IMR-90 (cell line): ENCODE measurements around the gene SPATA2. TPM values are rescaled to one million over a fixed set of nuclear protein-coding genes. Genes with fewer than 3 reads are reported as not detected.
A peak's percentile ranks its signal among the peaks of the same experiment; 100 is the strongest.

ENCODE experiments used
- ATAC-seq: fragments of 200-7000 bp; cut with Tn5 transposase; 2 replicates; pipeline ENCODE4 v1.9.1; 2020; ENCODE audit warnings: low read depth, mild to moderate bottlenecking, moderate library complexity
- BruUV-seq: library from RNA; stranded (reverse); fragments of 400-500 nt; replicated peaks from 2 replicates; lab custom pipeline; 2021; lab: Mats Ljungman, UMichigan
- CTCF ChIA-PET: fragments of 300-600 bp; formaldehyde crosslinking; extraction: SDS; loops from one replicate; lab custom pipeline; 2021; ENCODE audit warnings: antibody characterized with exemption; lab: Yijun Ruan, JAX
- POLR2A ChIA-PET: fragments of 300-600 bp; sonication (Branson Sonifier 250); formaldehyde crosslinking; loops from one replicate; lab custom pipeline; 2022; ENCODE audit warnings: antibody characterized with exemption; ENCODE audit not compliant: unreplicated experiment; lab: Charles Lee
- DNase-seq: peaks from one replicate; pipeline ENCODE4 v3.0.0; 2013
- H2AFZ ChIP-seq: replicated peaks from 2 replicates; pipeline ENCODE3; 2013; ENCODE audit warnings: low read length, mild to moderate bottlenecking; ENCODE audit not compliant: poor library complexity
- H2AK5ac ChIP-seq: 2 replicates; pipeline ENCODE4 v1.6.1; 2013; ENCODE audit warnings: low read depth, low read length, inconsistent platforms
- H2AK9ac ChIP-seq: replicated peaks from 2 replicates; pipeline ENCODE3; 2013; ENCODE audit warnings: mild to moderate bottlenecking, low read depth, low read length, moderate library complexity; ENCODE audit not compliant: poor library complexity
- H2BK120ac ChIP-seq: 2 replicates; pipeline ENCODE4 v1.6.1; 2013; ENCODE audit warnings: low read depth, low read length, inconsistent platforms
- H2BK15ac ChIP-seq: 3 replicates; pipeline ENCODE4 v1.6.1; 2013; ENCODE audit warnings: low read depth, low read length, inconsistent platforms
- H2BK20ac ChIP-seq: 2 replicates; pipeline ENCODE4 v1.6.1; 2013; ENCODE audit warnings: low read depth, mild to moderate bottlenecking, inconsistent platforms, low read length, moderate library complexity
- H2BK5ac ChIP-seq: 2 replicates; pipeline ENCODE4 v1.6.1; 2013; ENCODE audit warnings: mild to moderate bottlenecking, low read depth, low read length, inconsistent platforms; ENCODE audit not compliant: poor library complexity, severe bottlenecking
- H3K14ac ChIP-seq: replicated peaks from 2 replicates; pipeline ENCODE4 v1.6.1; 2013; ENCODE audit warnings: low read depth, low read length, inconsistent platforms
- H3K18ac ChIP-seq: 2 replicates; pipeline ENCODE4 v1.6.1; 2013; ENCODE audit warnings: low read depth, low read length, control low read depth
- H3K23ac ChIP-seq: 2 replicates; pipeline ENCODE4 v1.6.1; 2013; ENCODE audit warnings: low read depth, low read length, inconsistent platforms
- H3K27ac ChIP-seq: 2 replicates; pipeline ENCODE4 v1.5.1; 2013; ENCODE audit warnings: mild to moderate bottlenecking, control low read depth, low read length; ENCODE audit not compliant: insufficient read depth
- H3K27me3 ChIP-seq: 2 replicates; pipeline ENCODE4 v1.6.1; 2013; ENCODE audit warnings: low read length; ENCODE audit not compliant: control insufficient read depth, insufficient read depth
- H3K36me3 ChIP-seq: 2 replicates; pipeline ENCODE4 v1.6.1; 2013; ENCODE audit warnings: low read length, mixed read lengths; ENCODE audit not compliant: control insufficient read depth, insufficient read depth
- H3K4ac ChIP-seq: 2 replicates; pipeline ENCODE4 v1.6.1; 2013; ENCODE audit warnings: low read depth, low read length, inconsistent platforms
- H3K4me1 ChIP-seq: 2 replicates; pipeline ENCODE4 v1.6.1; 2013; ENCODE audit warnings: low read length, mixed read lengths; ENCODE audit not compliant: control insufficient read depth, insufficient read depth
- H3K4me2 ChIP-seq: 2 replicates; pipeline ENCODE4 v1.6.1; 2013; ENCODE audit warnings: low read depth, mild to moderate bottlenecking, control low read depth, low read length, moderate library complexity
- H3K4me3 ChIP-seq: 2 replicates; pipeline ENCODE4 v1.5.1; 2013; ENCODE audit warnings: low read depth, mild to moderate bottlenecking, control low read depth, low read length, moderate library complexity; ENCODE audit not compliant: insufficient read depth
- H3K56ac ChIP-seq: 2 replicates; pipeline ENCODE4 v1.6.1; 2013; ENCODE audit warnings: low read length, inconsistent platforms; ENCODE audit not compliant: insufficient read depth; ENCODE audit errors: extremely low read depth
- H3K79me1 ChIP-seq, 2 experiments: 2 replicates each; pipeline ENCODE4 v1.6.1; 2013; ENCODE audit warnings: low read length in 2 of 2, inconsistent platforms in 1 of 2, low read depth in 1 of 2
- H3K9ac ChIP-seq: 2 replicates; pipeline ENCODE4 v1.6.1; 2013; ENCODE audit warnings: low read depth, low read length, control low read depth
- H3K9me1 ChIP-seq: 2 replicates; pipeline ENCODE4 v1.6.1; 2013; ENCODE audit warnings: low read length, inconsistent platforms; ENCODE audit not compliant: insufficient read depth
- H3K9me3 ChIP-seq: 2 replicates; pipeline ENCODE4 v1.6.1; 2013; ENCODE audit warnings: low read length; ENCODE audit not compliant: control insufficient read depth, insufficient read depth
- H4K20me1 ChIP-seq: 2 replicates; pipeline ENCODE4 v1.6.1; 2013; ENCODE audit warnings: low read length, inconsistent platforms; ENCODE audit not compliant: insufficient read depth
- H4K5ac ChIP-seq: 2 replicates; pipeline ENCODE4 v1.6.1; 2013; ENCODE audit warnings: mild to moderate bottlenecking, low read depth, low read length, control low read depth
- H4K8ac ChIP-seq, 2 experiments: 2 replicates each; pipeline ENCODE4 v1.6.1; 2013; ENCODE audit warnings: low read depth in 2 of 2, low read length in 2 of 2, control low read depth in 1 of 2, inconsistent platforms in 1 of 2
- H4K91ac ChIP-seq: 2 replicates; pipeline ENCODE4 v1.6.1; 2013; ENCODE audit warnings: low read depth, low read length, inconsistent platforms; ENCODE audit not compliant: insufficient read depth
- BHLHE40 ChIP-seq: fragments of 150-350 bp; IDR thresholded peaks from 2 replicates; pipeline ENCODE4 v1.6.1; 2016; ENCODE audit warnings: mild to moderate bottlenecking, low read depth, low read length
- CEBPB ChIP-seq: IDR thresholded peaks from 2 replicates; pipeline ENCODE4 v1.6.1; 2012; ENCODE audit warnings: low read depth, low read length, improper control_type of control experiment
- CHD1 ChIP-seq: IDR thresholded peaks from 2 replicates; pipeline ENCODE4 v1.6.1; 2012; ENCODE audit warnings: low read depth, low read length, improper control_type of control experiment
- CTCF ChIP-seq: conservative IDR thresholded peaks from 2 replicates; pipeline ENCODE4 v1.5.1; 2012; ENCODE audit warnings: mild to moderate bottlenecking, low read depth, low read length, improper control_type of control experiment
- ELK1 ChIP-seq: fragments of 150-350 bp; IDR thresholded peaks from 2 replicates; pipeline ENCODE4 v1.6.1; 2016; ENCODE audit warnings: low read depth, mild to moderate bottlenecking, low read length, moderate library complexity, borderline replicate concordance
- FOS ChIP-seq: fragments of 150-350 bp; IDR thresholded peaks from 2 replicates; pipeline ENCODE4 v1.6.1; 2016; ENCODE audit warnings: low read depth, low read length
- MAFK ChIP-seq: IDR thresholded peaks from 2 replicates; pipeline ENCODE4 v1.6.1; 2012; ENCODE audit warnings: low read depth, low read length, improper control_type of control experiment
- MAZ ChIP-seq: IDR thresholded peaks from 2 replicates; pipeline ENCODE4 v1.6.1; 2012; ENCODE audit warnings: low read depth, mild to moderate bottlenecking, low read length, improper control_type of control experiment, moderate library complexity, borderline replicate concordance
- MXI1 ChIP-seq: IDR thresholded peaks from 2 replicates; pipeline ENCODE4 v1.6.1; 2012; ENCODE audit warnings: low read depth, mild to moderate bottlenecking, low read length, moderate library complexity, borderline replicate concordance
- NFE2L2 ChIP-seq: fragments of 150-350 bp; IDR thresholded peaks from 2 replicates; pipeline ENCODE4 v1.6.1; 2016; ENCODE audit warnings: low read depth, mild to moderate bottlenecking, low read length
- POLR2A ChIP-seq: IDR thresholded peaks from 2 replicates; pipeline ENCODE4 v1.6.1; 2012; ENCODE audit warnings: mild to moderate bottlenecking, low read depth, low read length
- RAD21 ChIP-seq: IDR thresholded peaks from 2 replicates; pipeline ENCODE4 v1.6.1; 2012; ENCODE audit warnings: low read length, improper control_type of control experiment
- RFX5 ChIP-seq: IDR thresholded peaks from 2 replicates; pipeline ENCODE4 v1.8.0; 2012; ENCODE audit warnings: low read depth, mild to moderate bottlenecking, low read length, moderate library complexity
- SMC3 ChIP-seq: fragments of 150-350 bp; IDR thresholded peaks from 2 replicates; pipeline ENCODE4 v1.6.1; 2016; ENCODE audit warnings: low read depth, mild to moderate bottlenecking, antibody characterized with exemption, low read length, moderate library complexity
- WGBS, 2 experiments: methylation state at CpG; one replicate each; pipeline versions ENCODE4 v1.1.5 to v1.1.7; 2013; ENCODE audit warnings: missing lambda C conversion rate in 2 of 2; ENCODE audit not compliant: insufficient read length in 1 of 2; ENCODE audit errors: extremely low coverage in 2 of 2; 5-methylcytosine and 5-hydroxymethylcytosine counted together
- dilution Hi-C: fragments of 300-500 bp; cut with HindIII; formaldehyde crosslinking; loops from one replicate; pipeline ENCODE4 v1.14.3; 2018; ENCODE audit warnings: low sequenced_read_pairs; ENCODE audit not compliant: unreplicated experiment
- in situ Hi-C: fragments of 300-500 bp; cut with MboI; formaldehyde crosslinking; loops from 3 replicates; pipeline ENCODE4 v1.14.3; 2019; ENCODE audit warnings: low sequenced_read_pairs, inconsistent platforms, mixed read lengths
- intact Hi-C: fragments of 100-400 bp; cut with micrococcal nuclease; formaldehyde crosslinking; loops from 2 replicates; pipeline ENCODE4 v1.10.0; 2022
- polyA plus RNA-seq, 3 experiments: library from polyadenylated mRNA; depleted of rRNA; stranded (reverse); fragments of >200 nt; gene quantifications; 2 replicates each; pipeline ENCODE4 v1.2.3, GENCODE V29; 2012; ENCODE audit warnings: low replicate concordance in 1 of 3
- total RNA-seq: library from RNA; depleted of rRNA; stranded (reverse); fragments of >200 nt; gene quantifications from 2 replicates; pipeline ENCODE4 v1.2.3, GENCODE V29; 2012

The SPATA2 gene
- total and polyA plus RNA-seq, 2 of the 4 experiments (the other 2 are of a cell fraction), result 1.3 to 4.5 TPM

- no peaks in the 10 kb centered on the region for H3K27me3 ChIP-seq
- H3K4ac ChIP-seq, result no peak overlapping the region; the same call in 1 of the 2 replicates
- WGBS, 2 experiments, result 0% methylated on average over 1 of the region's 15 CpGs; no CpG with 5 or more reads in 1 of the 2 experiments
- peak overlapping the region; percentile 39 for H2BK120ac ChIP-seq
- peak overlapping the region; percentile 79 for H2AFZ ChIP-seq
- ChIA-PET CTCF (no interaction called here), POLR2A (no interaction called here)
- no peak overlapping the region for H3K9ac ChIP-seq
- no peak overlapping the region for H3K18ac ChIP-seq
- H3K4me2 ChIP-seq, result peak overlapping the region; percentile 72
- H3K9me3 ChIP-seq, result no peaks in the 10 kb centered on the region
- H2AK9ac ChIP-seq, result no peak overlapping the region
- peak overlapping the region; percentile 43; the same call in 1 of the 2 replicates for H3K23ac ChIP-seq
- H3K4me3 ChIP-seq, result peak overlapping the region; percentile 16; the same call in 1 of the 2 replicates
- H4K5ac ChIP-seq, result peak overlapping the region; percentile 19; the same call in 1 of the 2 replicates
- no TSS peak for BruUV-seq
- H2BK20ac ChIP-seq, result peak overlapping the region; percentile 6; the same call in 1 of the 2 replicates
- H3K9me1 ChIP-seq, result no peaks in the 10 kb centered on the region
- peak overlapping the region; percentile 26 for H2BK5ac ChIP-seq
- peak; percentile 89 for DNase-seq
- H3K56ac ChIP-seq, result no peak overlapping the region; the same call in 1 of the 2 replicates
- peak overlapping the region; percentile 45 to 75; a peak in 3 of 4 replicates for H4K8ac ChIP-seq
- ATAC-seq, result peak; percentile 98
- in situ Hi-C loops, result no loop called here
- dilution Hi-C loops, result no loop called here
- H3K36me3 ChIP-seq, result no peaks in the 10 kb centered on the region
- H3K14ac ChIP-seq, result peak overlapping the region; percentile 6; the same call in 1 of the 2 replicates
- no peak overlapping the region for H2AK5ac ChIP-seq
- no peaks in the 10 kb centered on the region for H3K4me1 ChIP-seq
- H3K27ac ChIP-seq, result 0 out of 2 replicates have a peak overlapping the region, but pooled peaks have one; percentile 4
- no peaks in the 10 kb centered on the region for H3K79me1 ChIP-seq
- intact Hi-C loops, result loop anchor here (1.0 kb wide), 1 partner anchor 317 kb away; no protein-coding TSS in a partner anchor
- H4K91ac ChIP-seq, result 0 out of 2 replicates have a peak overlapping the region, but pooled peaks have one; percentile 4
- no peaks in the 10 kb centered on the region for H4K20me1 ChIP-seq
- H2BK15ac ChIP-seq, result peak overlapping the region; percentile 76; the same call in 2 of the 3 replicates
- no peak for TF ChIP-seq ELK1
- TF ChIP-seq CHD1, result no peak
- no peak for TF ChIP-seq RFX5
- TF ChIP-seq MXI1, result no peak
- TF ChIP-seq CEBPB, result peak; percentile 85
- TF ChIP-seq FOS, result no peak
- no peak for TF ChIP-seq MAZ
- no peak for TF ChIP-seq NFE2L2
- peak; percentile 93 for TF ChIP-seq CTCF
- TF ChIP-seq BHLHE40, result no peak
- TF ChIP-seq RAD21, result peak; percentile 72
- no peak; the same call in 1 of the 2 replicates for TF ChIP-seq MAFK
- no peak for TF ChIP-seq POLR2A
- TF ChIP-seq SMC3, result peak; percentile 71
Measured at GRCh38 chr20:49928411-49929141, 13.2 kb upstream of the SPATA2 start.
